ENCODE results near the gene OPN1LW.

DNA sequence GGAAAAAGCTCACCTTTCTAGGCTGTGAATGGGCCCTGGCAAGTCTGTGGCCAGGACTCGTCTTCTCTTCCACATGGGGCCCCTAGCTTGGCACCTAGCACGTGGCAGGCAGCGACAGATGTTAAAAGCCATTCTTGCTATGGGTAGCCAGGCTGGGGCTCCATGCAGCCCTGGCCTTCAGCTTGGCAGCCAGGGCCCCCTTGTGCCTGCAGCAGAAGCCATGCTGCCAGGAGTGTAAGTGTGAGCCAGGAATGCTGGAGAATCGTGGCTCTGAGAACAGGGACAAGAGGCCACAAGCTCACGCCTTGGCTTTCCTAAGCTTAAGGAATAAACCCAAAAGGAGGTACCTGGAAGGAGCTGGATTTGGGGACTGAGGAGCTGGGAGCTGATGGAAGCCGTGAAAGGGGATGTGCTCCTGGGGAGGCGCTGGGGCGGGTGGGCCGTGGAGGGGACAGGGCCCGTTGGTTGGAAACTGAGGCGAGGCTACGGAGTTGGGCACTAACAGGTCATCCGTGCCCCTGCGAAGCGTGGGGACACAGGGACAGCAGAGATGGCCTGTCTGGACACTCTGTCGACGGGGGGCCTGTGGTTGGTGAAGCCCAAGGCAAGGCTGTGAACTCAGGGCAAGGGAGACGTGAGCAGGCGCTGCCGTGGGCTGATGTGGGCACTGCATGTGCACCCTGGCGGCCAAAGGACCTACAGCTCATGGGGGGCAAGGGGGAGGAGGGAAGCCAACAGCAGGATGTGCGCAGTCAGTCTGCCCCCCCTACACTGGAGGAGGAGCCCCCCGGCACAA lies 895 bp upstream of the OPN1LW start:
- TF ChIP-seq CTCF (IDR thresholded peaks at IDR 0.05; ENCODE audit: borderline replicate concordance, extremely low read depth, low read length, poor library complexity, severe bottlenecking) (no peak), EZH2 (IDR thresholded peaks at IDR 0.05; ENCODE audit: borderline replicate concordance, low read depth, low read length, severe bottlenecking) (no peak)

Data from DND-41 (cell line).